ENCODE data around the gene ARL6IP5.

- TF ChIP-seq POLR2A (IDR thresholded peaks at IDR 0.05; ENCODE audit: borderline replicate concordance, extremely low read depth, insufficient read depth, insufficient read length) (no peak), CTCF (IDR thresholded peaks at IDR 0.05 in 2 of 3, conservative IDR thresholded peaks at IDR 0.05 in 1 of 3; ENCODE audit: borderline replicate concordance in 1 of 3, insufficient read depth in 1 of 3, low read depth in 2 of 3, low read length in 2 of 3) (no peak), EZH2 (IDR thresholded peaks at IDR 0.05) (no peak), POLR2AphosphoS5 (IDR thresholded peaks at IDR 0.05; ENCODE audit: low read depth, low read length) (no peak), JUND (IDR thresholded peaks at IDR 0.05) (no peak), YY1 (IDR thresholded peaks at IDR 0.05; ENCODE audit: extremely low read depth, insufficient replicate concordance, low read depth, low read length) (no peak), SP1 (IDR thresholded peaks at IDR 0.05; ENCODE audit: low read depth) (no peak), TCF7L2 (IDR thresholded peaks at IDR 0.05; ENCODE audit: borderline replicate concordance, extremely low read depth, insufficient read depth, insufficient read length) (no peak), MAX (IDR thresholded peaks at IDR 0.05) (no peak), EZH2phosphoT487 (IDR thresholded peaks at IDR 0.05; ENCODE audit: borderline replicate concordance) (no peak), SIN3A (IDR thresholded peaks at IDR 0.05; ENCODE audit: low read depth) (no peak), ZNF274 (IDR thresholded peaks at IDR 0.05; ENCODE audit: low read depth, low read length) (no peak)
Observed at GRCh38 chr3:69149586-69149985, 64.8 kb downstream of the ARL6IP5 start.

All from HCT116 (cell line).